ENCODE data around the gene BRPF3.

The BRPF3 gene

DNA sequence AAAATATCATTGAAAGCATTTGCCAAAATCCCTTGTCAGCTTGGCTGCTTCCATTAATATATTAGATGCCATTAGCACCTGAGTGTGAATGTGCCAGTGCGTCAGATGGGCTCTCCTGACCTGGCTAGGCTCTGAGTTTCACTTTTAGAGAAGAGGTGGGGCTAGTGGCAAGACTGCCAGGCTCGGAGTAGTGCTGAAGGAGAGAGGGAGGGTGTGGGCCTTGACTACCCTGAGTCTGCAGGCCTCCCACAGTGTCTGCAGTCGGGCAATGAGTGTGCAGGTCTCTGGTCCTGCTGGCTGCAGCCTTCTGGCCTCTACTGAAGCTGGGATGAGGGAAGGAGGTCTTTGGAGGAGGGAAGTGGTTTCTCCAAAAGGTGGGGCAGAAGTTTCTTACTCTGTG is 38.8 kb downstream of the BRPF3 start:
- no peak for DNase-seq

DNA sequence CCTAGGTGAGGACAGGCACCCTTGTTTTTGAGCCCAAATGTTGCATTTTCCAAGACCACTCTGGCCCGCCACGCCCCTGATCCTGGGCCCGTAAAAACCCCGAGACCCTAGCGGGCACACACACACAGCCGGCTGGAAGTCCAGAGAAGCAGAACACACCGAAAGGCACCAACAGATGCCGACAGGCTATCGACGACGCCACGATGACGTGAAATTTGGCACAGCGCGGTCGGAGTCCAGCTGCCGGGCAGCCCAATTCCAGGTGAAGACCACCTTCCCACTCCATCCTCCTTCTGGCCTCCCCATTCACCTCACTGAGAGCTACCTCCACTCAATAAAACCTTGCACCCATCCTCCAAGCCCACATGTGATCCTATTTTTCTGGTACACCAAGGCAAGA is 39.3 kb downstream of the BRPF3 start:
- no peak for DNase-seq

DNA sequence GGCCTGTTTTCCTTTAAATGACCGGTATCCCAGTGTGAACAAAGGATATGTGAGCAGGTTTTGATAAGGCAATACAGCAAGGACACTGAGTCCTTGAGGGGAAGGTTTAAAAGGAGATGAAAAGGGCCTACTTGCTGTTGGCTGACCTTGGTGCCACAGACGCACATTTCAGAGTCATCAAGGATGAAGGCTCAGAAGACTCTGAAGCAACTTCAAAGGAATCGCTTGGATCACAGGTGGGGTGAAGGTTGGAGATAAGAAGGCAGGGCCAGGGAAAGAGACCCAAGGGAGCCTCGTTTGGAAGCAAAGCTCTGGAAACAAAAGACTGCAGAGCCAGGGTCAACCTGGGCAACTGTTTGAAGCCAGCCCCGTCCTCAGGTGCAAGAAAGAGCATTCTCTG is 43.2 kb downstream of the BRPF3 start:
- DNase-seq: no peak

DNA sequence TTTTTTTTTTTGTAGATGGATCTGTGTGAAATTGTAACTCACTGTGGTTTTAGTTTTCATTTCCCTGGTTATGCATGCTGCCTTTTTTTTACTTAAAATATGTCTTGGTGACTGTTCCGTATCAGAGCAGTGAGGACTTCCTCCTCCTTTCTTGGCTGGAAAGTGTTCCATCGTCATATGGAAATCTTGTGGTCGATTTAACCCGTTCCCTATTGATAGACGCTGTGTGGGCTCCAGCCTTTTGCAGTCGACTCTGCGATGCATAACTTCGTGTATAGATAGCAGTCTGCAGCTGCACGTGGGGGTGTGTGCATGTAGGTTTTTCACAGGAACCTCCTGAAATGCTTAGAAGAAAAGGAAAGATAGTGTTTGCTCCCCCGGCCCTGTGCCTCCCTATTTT is 45.2 kb downstream of the BRPF3 start:
- no peak for DNase-seq

- no peak for DNase-seq
Measured at GRCh38 chr6:36242161-36242560, 45.6 kb downstream of the BRPF3 start.

DNA sequence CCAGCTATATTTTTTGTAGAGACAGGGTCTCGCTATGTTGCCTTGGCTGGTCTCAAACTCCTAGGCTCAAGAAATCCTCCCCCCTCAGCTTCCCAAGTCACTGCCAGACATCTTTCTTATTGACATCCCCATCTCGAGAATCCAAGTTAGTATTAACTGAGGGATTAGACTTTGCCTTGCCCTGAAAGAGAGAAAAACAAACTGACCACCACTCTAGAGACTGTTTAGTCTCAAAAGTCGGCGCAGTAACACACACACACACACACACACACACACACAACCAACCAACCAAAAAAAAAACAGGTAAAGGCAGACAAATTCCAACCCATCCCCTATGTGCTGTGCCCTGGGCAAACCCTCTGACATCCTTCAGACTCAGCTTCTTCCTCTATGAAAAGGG is 46.1 kb downstream of the BRPF3 start:
- no peak for DNase-seq

DNA sequence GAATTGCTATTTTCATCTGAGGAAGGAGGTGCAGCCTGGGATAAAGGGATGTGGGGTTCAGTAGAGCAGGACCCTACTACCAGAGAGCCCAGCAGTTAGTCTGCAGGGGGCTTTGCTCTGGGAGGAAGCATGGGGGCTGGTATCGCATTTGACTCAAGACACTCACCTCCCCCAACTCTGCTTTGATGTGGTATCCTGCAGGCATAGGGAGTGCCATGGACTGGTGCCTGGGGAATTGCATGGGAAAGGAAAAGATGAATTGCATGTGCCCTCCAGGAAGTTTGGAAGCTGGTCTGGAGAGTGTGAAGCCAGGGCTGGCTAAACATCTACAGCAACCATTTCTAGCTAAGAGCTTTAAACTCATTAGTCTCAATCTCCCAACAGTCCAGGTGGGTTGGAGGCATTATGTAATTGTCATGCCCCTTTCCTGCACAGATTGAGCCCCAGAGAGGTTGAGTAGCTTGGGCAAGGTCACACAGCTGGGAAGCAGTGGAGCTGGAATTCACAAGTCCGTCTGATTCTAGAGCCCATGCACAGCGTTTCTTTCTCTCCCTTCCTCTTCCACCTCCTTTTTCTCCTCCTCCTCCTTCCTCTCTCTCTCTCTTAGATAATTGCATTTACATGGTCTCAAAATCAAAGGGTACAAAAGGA is 47.1 kb downstream of the BRPF3 start:
- no peak for DNase-seq

GRCh38 chr6:36244641-36245280 is 48.2 kb downstream of the BRPF3 start:
- DNase-seq: no peak

DNA sequence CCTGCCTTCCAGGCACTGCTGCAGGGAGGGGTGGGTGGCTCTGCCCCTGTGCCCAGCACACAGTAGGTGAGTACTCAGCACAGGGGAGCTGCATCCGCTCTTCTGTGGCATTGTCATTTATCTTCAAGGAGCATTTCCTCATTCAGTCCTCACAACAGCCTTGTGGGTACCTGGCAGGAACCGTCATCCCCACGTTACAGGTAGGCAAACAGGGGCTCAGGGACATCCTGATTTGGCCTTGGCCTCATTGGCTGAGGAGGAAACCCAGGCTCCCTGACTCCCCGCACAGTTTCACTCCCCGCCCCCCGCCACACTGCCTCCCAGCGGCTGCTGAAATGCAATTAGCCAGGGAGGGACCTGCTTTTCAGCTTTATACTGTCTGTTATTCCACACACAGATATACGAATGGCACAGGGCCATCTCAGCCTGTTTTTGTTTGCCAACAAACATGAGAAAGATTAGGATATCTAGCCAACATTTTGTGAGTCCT is 49.1 kb downstream of the BRPF3 start:
- DNase-seq: no peak

DNA sequence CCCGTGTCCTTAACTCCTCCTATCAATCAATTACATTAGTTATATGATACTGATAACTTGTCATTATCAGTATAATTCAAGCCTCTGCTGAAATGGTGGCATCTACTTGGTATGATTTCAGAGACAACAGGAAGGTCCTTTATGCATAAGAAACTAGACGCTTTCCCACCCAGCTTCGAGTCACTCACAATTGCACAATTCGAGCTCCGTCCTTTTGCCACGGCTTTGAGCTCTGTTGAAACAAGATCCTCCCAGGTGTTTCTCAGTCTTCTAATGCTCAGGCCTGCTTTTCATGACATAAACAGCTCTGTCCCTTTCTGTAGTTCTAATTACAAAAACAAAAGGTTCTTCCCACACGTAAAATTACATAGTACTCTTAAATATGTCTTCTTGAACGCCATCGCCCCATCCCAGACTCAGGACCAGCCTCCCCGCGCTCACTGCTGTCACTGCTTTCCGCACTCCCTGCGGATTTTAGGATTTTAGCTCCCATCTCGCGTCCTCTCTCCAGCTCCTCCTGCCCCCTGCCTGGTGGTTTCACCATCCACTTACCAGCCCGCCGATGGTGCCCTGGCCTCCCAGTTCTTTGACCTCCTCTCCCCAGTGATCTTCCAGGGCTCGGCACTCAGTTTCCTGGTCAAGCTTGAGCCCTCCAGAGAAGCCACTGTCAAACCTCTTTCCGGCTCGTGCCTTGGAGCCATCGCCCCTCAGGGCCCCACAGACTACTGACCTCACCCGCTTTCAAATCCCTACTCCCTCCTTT is 50.1 kb downstream of the BRPF3 start:
- no peak for DNase-seq

DNA sequence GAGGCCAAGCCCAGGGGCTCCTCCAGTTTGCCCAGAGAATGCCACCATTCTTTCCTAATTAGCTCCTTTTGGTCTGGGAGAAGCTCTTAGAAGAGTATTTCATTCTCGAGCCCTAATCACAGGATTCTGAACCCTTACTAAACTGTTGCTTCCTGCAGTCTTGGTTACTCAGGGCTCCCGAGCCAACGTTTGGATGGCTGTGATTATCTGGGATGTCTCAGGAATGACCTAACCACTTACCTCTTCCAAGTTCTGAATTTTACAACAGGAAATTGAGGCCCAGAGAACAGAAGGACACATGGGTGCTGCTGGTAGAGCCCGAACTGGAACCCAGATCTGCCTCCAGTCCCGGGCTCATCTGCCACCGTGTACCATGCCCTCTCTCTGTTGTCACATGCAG is 51.1 kb downstream of the BRPF3 start:
- DNase-seq: no peak

- no peak for DNase-seq
Measured at GRCh38 chr6:36248980-36249379, 52.4 kb downstream of the BRPF3 start.

DNA sequence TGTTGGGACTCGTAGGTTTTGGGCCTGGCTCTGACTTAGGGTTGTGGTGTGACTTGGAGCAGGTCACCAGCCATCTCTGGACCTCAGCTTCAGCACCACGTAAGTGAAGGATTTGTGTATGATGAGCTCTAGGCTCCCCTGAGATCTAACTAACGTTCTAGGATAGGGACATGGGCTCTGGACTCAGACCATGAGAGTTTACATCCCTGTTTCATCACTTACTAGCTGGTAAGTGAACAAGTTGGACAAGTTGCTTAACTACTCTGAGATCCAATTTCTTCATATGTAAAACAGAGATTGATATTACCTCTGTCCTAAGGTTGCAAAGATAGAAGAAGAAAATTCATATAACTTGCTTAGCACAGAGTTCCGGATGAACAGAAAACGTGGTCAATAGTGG is 53.0 kb downstream of the BRPF3 start:
- DNase-seq: no peak

GRCh38 chr6:36252005-36252404 is 55.5 kb downstream of the BRPF3 start:
- DNase-seq: no peak

- DNase-seq: no peak
Measured at GRCh38 chr6:36263390-36264000, 67.0 kb downstream of the BRPF3 start.

DNA sequence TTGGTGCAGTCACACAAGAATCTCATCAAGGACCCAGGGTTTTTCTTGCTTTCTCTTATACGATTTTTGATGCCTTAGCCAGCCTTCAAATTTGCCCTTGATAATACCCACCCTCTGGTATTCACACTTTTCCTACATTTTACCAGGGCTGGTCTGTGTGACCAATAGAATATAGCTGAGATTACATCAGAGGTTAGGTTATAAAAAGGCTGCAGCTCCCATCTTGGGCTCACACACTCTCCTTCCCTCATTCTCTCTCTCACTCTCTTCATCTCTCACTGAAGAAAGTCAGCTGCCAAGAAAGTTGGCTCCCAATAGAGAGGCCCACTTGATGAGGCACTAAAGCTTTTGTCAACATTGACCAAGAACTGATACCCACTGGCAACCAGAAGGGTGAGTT is 69.2 kb downstream of the BRPF3 start:
- no peak for DNase-seq

DNA sequence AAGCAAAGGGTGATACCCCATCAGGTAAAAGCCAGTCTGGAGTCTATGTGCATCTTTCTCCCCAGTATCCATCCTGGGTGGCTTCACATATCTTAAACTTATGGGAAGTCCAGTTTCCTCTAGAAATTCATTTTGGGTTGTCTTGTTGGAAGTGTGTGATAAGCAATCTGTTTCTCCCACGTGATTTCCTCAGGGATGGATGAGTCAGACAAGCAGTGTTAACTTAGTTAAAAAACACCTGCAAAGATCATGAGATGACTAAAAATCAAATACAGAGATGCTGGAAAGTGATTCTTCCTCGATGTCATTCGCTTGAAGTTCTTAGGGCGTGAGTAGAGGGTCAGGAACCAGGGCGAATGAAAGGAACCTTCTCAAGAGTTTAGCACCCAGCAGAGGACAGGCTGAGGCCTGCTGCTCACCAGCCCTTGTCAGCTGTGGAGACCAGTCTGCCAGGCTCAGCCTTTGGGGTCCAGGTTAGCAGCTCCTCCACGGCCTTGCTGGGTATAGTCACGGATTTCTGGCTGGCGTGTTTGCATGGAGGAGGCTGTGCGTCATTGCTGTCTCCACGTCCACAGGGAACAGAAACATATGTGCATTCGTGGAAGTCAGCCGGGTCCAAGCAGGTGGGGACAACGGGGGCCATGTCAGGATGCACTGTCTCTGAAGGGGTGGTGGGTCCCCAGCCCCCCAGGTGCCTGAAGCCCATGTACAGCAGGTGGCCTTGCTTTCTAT is 70.5 kb downstream of the BRPF3 start:
- no peak for DNase-seq

DNA sequence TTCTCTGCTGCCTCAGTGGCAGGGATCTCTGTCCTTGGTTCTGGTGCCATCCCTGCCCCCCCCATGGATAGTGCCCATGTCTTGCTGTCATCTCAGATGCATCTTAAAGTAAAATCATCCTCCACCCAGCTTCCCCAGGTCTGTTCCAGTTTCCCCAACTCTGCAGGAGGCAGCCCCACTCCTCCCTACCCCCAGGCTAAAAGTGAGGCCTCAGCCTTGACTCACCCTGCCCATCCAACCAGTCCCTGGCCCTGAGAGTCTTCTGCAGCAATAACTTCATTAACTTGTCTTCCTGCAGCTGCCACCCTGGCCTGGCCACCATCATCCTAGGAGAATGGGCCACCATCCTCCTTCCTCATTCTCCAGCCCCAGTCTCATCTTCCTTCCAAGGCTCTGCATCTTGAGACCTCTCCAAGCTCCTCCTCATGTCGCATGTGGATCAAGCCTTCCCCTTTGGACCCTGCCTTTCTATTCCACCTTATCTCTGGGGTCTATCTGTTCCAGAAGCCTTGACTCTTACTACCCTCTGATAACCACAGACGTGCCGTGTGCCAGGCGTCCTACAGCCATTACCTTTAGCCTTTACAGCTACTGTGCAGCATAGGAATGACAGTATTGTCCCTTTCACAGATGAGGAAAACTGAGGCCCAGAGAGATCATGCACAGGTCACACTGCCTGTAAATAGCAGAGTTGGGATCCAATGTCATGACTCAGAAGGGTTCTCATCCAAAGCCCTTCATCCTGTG is 71.4 kb downstream of the BRPF3 start:
- no peak for DNase-seq

DNA sequence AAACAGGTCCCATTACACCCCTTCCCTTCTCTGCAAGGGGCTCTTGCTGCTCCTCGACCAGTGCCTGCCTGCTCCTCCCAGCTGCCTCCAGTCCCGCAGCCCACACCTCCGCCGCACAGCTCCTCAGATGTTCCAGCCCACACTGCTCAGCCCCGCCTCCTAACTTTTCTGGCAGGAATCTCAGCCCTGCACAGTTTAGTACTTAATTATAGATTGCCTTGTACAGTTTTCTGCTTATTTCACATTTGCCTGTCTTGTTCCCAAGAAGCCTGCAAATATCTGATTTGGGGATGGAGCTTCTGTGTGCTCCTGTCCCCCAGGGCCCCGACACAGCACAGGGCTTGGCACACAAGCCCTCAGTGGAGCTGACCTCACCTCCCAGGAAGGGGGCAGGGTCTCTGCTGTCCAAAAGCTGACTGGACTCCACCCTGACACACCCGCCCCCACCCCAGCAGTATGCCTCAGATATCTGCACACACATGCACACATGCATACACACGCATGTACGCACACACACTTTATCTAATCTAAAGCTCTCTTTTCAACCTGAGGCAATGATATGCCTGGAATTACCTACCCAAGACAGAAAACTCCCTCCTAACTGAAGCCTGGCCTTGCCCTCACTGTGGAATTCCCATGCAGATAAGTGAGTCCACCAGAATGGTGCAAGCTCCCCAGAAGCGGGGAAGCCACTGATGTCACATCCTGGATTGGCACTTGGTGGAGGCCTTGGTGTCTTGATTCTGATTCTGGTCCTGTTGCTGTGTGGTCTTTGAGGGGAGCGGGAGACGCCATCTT is 72.1 kb downstream of the BRPF3 start:
- DNase-seq: no peak

DNA sequence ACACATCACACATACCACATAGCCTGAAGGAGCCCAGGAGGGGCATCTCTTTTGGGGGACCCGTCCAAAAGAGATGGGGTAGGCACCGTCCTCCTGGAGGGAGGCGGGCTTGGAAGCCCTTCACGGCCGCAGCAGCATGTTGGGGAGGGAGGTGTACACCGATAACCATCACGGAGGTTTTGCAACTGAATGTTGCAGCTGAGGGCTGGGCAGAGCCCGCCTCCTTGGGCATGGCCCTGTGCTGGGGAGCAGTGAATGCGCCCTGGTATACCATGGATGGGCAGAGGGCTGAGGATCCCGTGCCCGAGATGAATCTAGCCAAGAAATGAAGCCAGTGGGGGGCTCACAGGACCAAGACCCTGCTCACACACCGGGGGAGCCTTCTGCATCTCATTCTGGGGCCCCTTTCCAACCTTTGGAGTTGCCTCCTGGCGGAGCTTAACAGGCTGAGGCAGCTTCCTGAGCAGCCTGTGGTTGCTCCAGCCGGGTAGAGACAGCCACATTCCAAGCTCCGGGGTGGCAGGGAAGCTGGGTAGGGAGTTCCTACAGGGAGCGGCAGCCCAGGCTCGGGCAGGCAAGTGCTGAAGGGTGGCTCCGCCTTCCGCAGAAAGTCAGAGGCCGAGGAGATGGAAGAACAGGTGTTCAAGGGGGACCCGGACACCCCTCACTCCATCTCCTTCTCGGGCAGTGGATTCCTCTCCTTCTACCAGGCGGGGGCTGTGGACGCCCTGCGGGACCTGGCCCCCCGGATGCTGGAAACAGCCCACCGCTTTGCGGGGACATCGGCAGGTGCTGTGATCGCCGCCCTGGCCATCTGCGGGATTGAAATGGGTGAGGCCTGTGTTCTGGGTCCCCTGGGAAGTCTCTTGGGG is 73.5 kb downstream of the BRPF3 start, which contains the start of gene PNPLA1:
Gene PNPLA1 (plus strand): TSS at position 227 of the 872 bp plus-strand sequence. CDS start 400 bp downstream, at position 627.
- DNase-seq: no peak

All from stimulated activated CD4-positive, alpha-beta T cell treated with anti-CD3 and anti-CD28 coated beads, Interleukin-4, amount 100 ng/mL, for 24 hours (primary cell).